K562 (cell line): ENCODE results near the gene ACSF2.

Source experiments
- BACH1 ChIP-seq: fragments of 200-800 bp; sonication (Bioruptor generic); IDR thresholded peaks from 2 replicates; pipeline ENCODE4 v1.6.1; 2016; ENCODE audit warnings: missing genetic modification characterization, missing compliant biosample characterization
- CTCF ChIP-seq, 3 experiments: IDR thresholded peaks in 2 of 3; conservative IDR thresholded peaks in 1 of 3; 2 replicates each; pipeline ENCODE4 v1.5.1; 2011 to 2012; ENCODE audit warnings: low read length in 3 of 3, mild to moderate bottlenecking in 3 of 3, control low read depth in 2 of 3, improper control_type of control experiment in 1 of 3, inconsistent platforms in 1 of 3, low read depth in 1 of 3, mixed read lengths in 1 of 3, moderate library complexity in 1 of 3; ENCODE audit not compliant: insufficient read depth in 2 of 3
- MXI1 ChIP-seq: IDR thresholded peaks from 2 replicates; pipeline ENCODE4 v1.6.1; 2011; ENCODE audit warnings: low read depth, mild to moderate bottlenecking, improper control_type of control experiment, low read length
- NRF1 ChIP-seq, 2 experiments: fragments of 450-650 bp; IDR thresholded peaks in 1 of 2; conservative IDR thresholded peaks in 1 of 2; 2 replicates each; pipeline ENCODE4 v1.6.1; 2014; ENCODE audit warnings: mild to moderate bottlenecking in 2 of 2
- POLR2AphosphoS5 ChIP-seq: IDR thresholded peaks from 2 replicates; pipeline ENCODE4 v1.6.1; 2011; ENCODE audit warnings: mild to moderate bottlenecking, low read depth, low read length, moderate library complexity; ENCODE audit not compliant: control insufficient read depth, insufficient read depth
- RBM17 ChIP-seq: fragments of 200-400 bp; formaldehyde crosslinking; IDR thresholded peaks from 2 replicates; pipeline ENCODE4 v1.6.1; 2017; ENCODE audit warnings: low read depth, mild to moderate bottlenecking, low read length, borderline replicate concordance
- TF ChIP-seq, protein P1 (sequence below): sonication (generic); formaldehyde crosslinking; IDR thresholded peaks from 2 replicates; pipeline ENCODE4 v1.8.0; 2023; ENCODE audit warnings: mild to moderate bottlenecking, missing genetic modification reagents

DNA sequence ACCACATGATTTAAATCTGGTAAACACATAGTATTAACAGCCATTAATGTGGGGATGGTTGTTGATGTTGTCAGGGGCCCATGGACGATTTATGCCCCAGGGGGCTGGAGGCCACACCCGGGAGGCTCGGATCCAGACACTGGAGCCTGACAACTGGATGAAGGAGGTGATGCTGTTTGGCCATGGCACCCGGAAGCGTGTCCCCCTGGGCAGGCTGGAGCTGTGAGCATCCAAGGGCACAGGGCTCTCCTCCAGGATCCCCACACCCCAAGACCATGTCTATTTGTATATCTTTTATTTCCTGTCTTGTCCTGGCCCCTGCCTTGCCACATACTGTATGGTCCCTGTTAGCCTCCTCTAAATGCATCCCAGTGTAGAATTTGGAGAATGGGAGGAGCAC lies 57.2 kb downstream of the ACSF2 start:
- TF ChIP-seq NRF1 (conservative IDR thresholded peaks at IDR 0.05 in 1 of 2, IDR thresholded peaks at IDR 0.05 in 1 of 2): no peak
- TF ChIP-seq CTCF (IDR thresholded peaks at IDR 0.05 in 2 of 3, conservative IDR thresholded peaks at IDR 0.05 in 1 of 3; ENCODE audit: insufficient read depth in 2 of 3, low read depth in 1 of 3, low read length in 3 of 3): no peak
- no peak for TF ChIP-seq RBM17
- TF ChIP-seq, protein P1, sequence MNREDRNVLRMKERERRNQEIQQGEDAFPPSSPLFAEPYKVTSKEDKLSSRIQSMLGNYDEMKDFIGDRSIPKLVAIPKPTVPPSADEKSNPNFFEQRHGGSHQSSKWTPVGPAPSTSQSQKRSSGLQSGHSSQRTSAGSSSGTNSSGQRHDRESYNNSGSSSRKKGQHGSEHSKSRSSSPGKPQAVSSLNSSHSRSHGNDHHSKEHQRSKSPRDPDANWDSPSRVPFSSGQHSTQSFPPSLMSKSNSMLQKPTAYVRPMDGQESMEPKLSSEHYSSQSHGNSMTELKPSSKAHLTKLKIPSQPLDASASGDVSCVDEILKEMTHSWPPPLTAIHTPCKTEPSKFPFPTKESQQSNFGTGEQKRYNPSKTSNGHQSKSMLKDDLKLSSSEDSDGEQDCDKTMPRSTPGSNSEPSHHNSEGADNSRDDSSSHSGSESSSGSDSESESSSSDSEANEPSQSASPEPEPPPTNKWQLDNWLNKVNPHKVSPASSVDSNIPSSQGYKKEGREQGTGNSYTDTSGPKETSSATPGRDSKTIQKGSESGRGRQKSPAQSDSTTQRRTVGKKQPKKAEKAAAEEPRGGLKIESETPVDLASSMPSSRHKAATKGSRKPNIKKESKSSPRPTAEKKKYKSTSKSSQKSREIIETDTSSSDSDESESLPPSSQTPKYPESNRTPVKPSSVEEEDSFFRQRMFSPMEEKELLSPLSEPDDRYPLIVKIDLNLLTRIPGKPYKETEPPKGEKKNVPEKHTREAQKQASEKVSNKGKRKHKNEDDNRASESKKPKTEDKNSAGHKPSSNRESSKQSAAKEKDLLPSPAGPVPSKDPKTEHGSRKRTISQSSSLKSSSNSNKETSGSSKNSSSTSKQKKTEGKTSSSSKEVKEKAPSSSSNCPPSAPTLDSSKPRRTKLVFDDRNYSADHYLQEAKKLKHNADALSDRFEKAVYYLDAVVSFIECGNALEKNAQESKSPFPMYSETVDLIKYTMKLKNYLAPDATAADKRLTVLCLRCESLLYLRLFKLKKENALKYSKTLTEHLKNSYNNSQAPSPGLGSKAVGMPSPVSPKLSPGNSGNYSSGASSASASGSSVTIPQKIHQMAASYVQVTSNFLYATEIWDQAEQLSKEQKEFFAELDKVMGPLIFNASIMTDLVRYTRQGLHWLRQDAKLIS (CRISPR knock-in tag): no peak
- TF ChIP-seq MXI1: no peak
- no peak for TF ChIP-seq POLR2AphosphoS5
- TF ChIP-seq BACH1 (tag): no peak
